Measurements from ENCODE around the gene TIMM10B.

- TF ChIP-seq, protein P1, sequence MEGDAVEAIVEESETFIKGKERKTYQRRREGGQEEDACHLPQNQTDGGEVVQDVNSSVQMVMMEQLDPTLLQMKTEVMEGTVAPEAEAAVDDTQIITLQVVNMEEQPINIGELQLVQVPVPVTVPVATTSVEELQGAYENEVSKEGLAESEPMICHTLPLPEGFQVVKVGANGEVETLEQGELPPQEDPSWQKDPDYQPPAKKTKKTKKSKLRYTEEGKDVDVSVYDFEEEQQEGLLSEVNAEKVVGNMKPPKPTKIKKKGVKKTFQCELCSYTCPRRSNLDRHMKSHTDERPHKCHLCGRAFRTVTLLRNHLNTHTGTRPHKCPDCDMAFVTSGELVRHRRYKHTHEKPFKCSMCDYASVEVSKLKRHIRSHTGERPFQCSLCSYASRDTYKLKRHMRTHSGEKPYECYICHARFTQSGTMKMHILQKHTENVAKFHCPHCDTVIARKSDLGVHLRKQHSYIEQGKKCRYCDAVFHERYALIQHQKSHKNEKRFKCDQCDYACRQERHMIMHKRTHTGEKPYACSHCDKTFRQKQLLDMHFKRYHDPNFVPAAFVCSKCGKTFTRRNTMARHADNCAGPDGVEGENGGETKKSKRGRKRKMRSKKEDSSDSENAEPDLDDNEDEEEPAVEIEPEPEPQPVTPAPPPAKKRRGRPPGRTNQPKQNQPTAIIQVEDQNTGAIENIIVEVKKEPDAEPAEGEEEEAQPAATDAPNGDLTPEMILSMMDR (IDR thresholded peaks at IDR 0.05; ENCODE audit: low read length), result peak; percentile 88
- no peak for TF ChIP-seq EZH2 (IDR thresholded peaks at IDR 0.05; ENCODE audit: borderline replicate concordance, low read length)
Observed at GRCh38 chr11:6505577-6506240, 24.4 kb downstream of the TIMM10B start.
